IPS-NIHi7 (cell line): ENCODE measurements around the gene PDE9A.
A peak's percentile ranks its signal among the peaks of the same experiment; 100 is the strongest.

ENCODE experiments used
- DNase-seq: peaks from one replicate; pipeline ENCODE4 v3.0.0; 2012; ENCODE audit warnings: mixed read lengths; ENCODE audit errors: extremely low spot score

Gene PDE9A

DNA sequence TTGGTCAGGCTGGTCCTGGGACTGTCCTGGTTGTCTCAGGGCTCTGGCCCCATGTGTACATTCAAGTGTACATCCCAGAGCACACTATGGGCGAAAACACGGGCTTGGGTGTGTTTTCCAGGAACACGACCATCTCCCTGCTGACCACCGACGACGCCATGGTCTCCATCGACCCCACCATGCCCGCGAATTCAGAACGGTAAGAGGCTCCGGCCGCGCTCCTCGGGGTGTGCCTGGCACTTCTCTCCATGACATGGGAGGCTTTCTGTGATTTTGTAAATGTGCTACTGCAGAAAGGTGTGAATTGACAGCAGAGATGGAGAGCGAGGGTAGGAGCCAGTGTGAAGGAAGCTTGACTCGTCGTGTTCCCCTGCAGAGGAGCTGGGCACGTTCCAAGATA is 34.4 kb downstream of the PDE9A start:
- no peak for DNase-seq

DNA sequence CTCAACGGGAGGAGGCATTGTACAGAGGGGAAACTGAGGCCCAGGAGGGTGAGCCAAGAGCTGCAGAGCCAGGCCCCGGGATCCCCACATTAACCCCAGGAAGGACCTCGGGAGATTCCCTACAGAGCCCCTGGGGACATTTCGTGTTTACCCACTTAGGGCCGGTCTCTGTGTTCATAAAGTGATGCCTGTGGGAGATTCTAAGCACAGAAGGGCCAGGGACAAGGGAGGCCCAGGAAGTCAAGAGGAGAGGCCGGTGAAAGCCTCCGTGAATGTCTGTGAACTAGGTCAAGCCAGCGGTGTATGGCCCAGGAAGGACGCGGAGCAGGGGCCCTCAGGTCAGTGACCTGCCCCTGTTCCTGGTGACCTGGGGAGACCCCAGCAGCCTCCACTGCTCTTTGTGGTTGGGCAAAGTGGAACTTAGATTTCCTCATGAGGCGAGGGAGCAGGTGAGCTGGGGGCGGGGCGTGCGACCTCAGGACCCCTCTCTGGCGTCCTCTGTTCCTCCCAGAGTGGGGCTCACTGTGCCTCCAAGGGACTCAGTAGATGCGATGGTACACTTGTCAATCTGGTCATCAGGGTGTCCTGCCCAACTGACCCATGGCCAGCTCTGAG is 34.9 kb downstream of the PDE9A start:
- DNase-seq = no peak

DNA sequence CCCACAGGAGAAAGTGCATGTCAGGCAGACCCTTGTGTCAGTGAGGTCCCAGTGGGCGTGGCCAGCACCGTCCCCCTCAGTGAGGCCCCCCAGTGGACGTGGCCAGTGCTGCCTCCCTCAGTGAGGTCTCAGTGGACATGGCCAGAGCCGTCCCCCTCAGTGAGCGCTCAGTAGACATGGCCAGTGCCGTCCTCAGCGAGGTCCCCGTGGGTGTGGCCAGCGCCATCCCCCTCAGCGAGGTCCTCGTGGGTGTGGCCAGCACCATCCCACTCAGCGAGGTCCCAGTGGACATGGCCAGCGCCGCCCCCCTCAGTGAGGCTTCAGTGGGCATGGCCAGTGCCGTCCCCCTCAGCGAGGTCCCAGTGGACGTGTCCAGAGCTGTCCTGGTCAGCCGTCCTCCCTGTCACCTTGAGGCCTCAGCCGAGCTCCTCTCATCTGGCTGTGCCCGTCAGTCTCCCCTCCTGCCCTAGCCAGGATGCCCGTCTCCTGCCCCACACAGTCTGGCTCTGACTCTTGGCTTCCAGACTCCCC is 35.5 kb downstream of the PDE9A start:
- peak; percentile 56 for DNase-seq

DNA sequence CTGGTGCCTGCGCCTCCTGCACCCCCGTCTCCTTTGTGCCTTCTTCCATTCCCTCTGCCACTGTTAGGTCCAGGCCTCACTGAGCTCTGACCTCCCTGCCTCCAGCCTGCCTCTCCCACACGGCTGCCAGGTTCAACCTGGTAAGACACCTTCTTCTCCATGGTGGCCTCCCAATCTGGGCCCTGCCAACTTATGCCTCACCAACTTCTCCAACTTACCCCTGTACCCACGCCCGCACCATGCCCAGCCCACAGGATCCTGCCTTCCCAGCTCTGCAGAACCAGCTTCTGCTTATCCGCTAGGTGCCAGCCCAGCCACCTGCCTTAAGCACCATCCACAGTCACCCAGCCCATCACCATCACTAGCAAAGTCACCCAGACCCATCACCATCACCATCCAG is 37.2 kb downstream of the PDE9A start:
- no peak for DNase-seq

DNA sequence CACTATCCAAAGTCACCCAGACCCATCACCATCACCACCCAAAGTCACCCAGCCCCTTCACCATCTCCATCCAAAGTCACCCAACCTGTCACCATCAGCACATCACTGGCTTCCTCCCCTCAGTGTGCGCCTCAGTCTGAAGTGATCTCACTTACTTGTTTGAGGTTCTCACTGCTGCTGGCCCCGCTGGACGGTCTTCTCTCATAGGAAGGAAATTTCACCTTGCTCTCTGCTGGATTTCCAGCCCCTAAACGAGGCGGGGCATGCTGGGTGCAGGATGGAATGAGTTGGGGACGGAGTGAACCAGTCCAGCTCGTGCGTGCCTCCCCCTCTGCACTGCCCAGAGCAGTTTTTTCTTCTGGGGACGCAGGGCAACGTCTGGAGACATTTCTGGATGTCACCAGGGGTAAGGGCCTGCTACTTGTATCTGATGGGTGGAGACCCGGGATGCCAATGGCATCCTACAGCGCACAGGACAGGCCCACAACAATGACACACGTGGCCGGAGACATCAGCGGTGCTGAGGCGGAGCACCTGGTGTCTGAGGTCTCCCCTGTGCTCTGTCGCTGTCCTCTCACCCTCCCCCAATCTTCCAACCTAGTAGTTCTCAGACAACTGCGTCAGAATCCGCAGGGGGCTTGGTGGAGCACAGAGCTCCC is 38.6 kb downstream of the PDE9A start:
- no peak for DNase-seq

DNA sequence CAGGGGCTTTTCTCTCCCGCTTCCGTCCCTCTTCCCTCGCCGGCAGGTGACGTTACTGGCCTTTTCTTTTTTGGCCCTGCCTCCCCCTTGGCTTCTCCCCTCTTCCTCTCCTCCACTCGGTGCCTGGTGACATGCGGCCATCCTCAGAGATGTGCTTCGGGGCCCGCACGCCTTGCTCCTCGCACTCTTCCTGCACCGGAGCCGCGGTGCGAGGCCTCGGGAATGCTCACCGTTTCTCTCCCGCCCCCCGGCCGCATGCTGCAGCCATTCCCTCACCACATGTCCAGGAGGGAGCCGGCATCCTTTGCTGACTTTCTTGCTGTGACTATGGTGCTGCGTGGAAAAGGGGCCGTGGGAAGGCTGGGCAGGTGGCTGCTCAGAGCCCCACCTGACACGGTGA is 39.3 kb downstream of the PDE9A start:
- DNase-seq = no peak

DNA sequence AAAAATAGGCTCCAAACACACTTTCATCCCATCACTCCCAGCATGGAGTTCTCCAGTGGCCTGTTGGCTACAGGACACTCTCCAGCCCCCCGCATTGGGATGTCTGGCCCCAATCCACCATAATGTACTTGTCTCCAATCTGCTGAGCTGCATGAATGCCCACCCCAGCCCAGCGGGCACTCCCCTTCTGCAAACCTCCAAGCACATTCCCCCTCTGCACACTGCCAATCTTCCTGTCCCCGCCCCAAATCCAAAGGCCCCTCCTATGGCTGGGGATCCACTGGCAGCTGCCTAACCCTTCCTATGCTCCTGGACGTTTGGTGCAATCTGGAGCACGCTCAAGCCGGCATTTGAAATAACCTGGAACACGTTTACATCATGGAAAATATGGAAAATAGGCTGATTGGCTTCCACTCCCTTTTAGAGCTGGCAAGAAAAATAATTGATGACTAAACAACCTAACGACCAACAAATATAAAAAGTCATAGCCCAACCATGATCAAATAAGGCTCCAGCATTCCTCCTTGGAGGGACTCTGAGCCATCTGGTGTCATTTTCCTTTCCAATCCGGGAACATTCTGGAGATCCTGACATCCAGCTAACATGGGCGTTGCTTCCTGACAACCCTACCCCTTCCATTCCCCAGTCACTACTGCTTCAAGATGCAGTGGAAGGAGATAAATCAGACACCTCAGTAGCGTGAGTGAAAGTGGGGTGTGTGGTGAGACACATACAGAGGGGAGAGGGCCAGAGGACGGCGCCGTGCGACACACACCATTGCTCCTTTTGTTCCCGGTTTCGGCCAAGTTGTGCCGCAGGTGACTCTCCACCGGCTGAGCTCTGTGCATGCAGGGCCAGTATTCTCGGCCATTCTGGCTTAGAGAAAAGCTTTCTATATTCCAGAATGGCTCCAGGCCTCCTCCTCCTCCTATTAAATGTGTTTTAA is 41.6 kb downstream of the PDE9A start:
- no peak for DNase-seq

DNA sequence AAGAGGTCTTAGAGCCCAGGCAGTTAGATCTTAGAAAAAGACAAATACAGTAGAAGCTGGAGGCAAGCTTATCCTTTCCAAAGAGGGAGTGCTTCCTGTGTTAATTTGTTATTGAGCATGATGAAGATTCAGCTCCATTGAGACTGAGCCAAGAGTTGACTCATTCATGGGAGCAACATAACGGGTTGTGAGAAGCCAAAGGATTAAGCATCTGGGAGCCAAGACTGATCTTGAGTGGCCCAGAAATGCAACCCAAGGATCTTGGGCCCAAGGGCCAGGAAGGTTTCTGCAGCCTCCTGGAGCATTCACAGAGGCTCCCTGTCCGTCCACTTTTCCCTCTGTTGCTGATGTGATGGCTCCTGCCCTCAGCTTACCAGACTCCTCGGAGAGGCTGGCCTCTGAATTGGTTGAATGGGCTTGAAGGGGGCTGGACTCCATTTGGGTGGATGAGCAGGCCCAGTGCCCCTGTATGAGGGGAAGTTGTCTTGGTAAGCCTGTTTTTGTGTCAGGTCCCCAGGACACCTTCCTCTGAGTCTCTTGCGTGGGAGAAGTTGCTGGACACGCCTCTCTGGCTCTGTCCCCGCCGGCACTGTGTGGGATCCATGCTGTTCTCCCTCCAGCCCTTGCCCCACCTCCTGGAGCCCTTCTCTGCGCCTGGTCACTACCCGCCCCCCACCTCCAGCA is 42.4 kb downstream of the PDE9A start:
- DNase-seq = no peak

DNA sequence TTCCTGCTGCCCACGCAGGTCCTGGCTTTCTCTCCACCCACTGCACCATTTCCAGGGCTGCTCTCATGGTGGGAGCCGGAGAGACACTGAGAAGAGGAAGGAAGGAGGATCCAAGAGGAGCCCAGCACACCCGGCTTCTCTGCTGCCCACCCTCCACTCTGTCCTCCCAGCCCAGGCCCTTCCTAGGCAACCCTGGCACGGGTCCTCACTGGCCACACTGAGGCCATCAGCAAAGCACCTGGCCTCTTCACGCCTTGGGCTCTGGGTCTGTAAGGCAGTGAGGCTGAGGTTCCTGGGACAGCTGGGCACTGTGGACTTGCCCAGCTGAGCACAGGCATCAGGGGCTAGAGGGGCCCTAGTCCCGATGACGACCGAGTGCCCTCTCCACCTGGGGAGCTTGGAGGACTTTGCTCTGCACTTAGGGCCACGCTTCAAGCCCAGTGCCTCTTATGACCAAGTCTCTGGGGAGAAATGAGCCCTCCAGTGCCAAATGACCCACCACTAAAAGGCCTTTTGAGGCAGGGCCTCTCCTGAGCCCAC is 43.1 kb downstream of the PDE9A start:
- no peak for DNase-seq

DNA sequence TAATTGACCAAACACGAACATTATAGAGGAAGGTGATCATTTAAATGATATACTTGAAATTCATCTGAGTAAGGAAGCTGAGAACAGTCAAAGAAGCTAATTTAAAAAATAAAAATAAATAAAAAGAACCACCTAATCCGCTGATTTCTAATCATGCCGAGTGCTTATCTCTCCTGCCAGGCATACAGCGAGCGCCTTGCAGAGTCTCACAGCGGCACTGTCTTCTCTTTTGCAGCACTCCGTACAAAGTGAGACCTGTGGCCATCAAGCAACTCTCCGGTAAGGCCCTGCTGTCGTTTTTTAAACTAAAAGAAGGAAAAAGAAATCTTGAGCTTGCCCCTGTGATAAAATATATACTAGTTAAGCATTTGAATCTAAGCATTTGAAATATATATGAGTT is 45.3 kb downstream of the PDE9A start:
- no peak for DNase-seq

DNA sequence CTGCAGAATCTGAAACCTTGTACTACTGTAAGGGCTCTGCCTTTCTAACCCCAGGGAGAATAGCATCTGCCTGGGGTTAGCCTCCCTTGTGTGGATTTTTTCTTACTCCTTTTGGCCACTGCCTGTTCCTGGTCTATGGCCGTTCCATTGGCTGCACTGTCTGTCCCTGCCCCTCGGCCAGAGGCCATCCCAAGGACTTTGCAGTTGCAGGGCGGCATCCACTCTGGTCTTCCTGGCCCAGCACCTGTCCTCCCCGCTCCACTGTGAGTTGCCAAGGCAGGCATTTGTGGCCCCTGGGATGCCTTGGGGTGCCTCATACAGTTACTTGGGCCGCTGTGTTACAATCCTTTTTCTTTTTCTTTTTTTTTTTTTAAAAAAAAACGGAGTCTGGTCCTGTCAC is 45.8 kb downstream of the PDE9A start:
- DNase-seq = no peak

DNA sequence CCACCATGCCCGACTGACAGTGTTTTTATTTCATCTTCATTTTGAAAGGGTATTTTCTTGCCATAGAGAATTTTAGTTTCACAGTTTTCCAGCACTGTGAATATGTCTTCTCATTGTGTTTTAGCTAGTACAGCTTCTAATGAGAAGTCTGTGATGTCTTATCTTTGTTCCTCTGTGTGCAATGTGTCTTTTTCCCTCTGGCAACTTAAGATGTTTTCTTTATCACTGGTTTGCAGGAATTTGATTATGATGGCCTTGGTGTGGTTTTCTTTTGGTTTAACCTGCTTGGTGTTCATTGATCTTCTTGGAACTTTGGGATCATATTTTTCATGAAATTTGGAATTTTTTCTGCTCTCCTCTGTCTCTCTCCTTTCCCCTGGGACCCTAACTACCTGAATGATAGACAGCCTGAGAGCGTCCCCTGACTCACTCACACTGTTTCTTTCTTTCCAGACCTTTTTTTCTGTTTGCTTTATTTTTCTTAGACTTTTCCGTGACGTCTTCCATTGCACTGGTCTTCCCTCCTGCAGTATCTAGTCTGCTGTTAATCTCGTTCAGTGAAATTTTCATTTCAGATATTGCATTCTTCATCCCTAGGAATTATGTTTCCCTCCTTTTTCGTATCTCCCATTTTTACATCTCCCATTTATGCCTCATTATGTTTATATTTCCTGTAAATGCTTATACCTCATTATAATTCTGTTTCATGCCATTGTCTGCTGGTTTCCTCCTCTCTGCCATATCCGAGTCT is 48.5 kb downstream of the PDE9A start:
- no peak for DNase-seq

DNA sequence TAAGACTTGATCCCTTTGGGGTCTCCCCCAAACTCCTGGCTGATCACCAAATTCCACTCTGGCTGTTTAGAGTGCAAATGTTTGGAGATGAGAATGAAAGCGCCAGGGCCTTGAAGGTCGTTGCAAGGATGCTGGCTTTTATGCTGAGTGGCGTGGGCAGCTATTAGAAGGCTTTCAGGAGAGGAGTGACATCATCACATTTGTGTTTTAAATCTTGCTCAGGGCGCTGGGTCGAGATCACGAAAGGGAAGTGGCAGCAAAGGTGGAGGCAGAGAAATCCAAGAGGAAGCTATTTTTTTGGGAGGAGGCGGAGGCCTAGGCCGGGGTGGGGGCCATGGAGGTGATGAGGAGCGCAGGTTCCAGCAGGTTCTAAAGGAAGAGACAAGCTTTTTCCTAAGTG is 49.3 kb downstream of the PDE9A start:
- DNase-seq = no peak

DNA sequence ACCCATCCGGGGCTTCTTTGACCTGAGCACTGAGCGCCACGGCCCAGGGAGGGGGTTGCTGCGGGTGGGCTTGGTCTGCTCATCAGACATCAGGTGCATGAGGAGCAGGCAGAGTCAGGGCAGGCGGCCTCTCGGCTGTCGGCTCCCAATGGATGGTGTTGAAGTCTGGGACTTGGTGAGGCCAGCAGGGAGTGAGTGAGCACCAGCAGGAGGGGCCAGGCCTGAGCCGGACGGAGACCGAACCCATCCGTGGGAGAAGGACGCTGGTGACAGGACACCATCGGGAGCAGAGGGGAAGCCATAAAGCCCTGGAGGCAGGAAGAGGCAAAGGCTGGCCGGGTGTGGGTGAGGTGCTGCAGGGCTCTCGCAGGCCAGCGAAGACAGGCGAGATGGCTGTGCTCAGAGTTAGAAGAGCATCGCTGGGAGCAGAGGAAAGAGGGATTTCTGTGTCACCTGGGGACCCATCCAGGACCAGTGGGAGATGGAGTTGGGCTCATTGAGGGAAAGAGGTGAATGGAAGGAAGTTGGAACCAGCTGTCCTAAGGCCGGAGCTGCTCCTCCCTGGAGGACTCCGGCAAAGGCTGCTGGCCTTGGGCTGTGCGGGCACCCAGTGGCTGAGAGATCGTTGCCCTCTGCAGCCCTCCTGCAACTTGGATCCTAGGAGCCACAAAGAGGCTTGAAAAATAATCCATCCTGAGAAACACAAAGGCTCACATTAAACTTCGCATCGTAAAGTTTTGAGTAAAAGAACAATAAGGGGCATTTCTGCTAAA is 49.9 kb downstream of the PDE9A start:
- DNase-seq = no peak

DNA sequence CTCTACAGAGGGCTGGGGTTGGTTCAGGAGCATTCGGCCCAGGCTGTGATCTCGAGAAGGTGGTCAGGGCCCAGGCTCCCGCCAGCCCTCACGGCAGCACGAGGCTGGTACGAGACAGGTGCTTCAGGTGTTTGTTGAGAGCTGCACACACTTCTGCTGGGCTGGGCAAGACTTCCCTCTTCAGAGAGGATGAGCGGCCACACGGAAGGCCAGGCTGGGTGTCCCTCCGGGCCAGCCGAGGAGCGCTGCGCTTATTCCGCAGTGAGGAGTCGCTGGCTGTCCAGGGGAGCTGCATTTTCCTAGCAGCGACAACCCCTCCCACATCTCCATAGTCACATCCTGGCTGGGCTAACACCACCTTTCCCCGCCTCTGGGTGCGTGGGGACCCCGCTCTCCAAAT is 50.5 kb downstream of the PDE9A start:
- DNase-seq = no peak

DNA sequence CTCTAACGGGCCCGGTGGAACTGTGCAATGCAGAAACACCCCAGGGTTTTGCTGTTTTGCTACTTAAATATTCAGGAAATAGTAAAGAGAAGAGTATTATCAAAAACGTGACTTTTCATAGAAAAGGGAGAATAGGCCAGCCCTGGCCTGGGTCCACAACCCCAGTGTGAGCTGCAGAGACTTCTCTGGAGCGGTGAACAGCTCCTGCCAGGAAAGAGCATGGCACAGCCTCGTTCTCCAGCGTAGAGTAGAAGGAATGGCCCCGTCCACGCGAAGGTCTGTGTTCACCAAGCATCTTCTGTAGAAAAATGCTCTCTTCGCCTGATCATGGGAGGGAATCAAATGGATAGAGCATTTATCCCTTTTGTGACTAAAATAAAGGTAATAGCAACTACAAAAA is 51.4 kb downstream of the PDE9A start:
- DNase-seq = no peak

DNA sequence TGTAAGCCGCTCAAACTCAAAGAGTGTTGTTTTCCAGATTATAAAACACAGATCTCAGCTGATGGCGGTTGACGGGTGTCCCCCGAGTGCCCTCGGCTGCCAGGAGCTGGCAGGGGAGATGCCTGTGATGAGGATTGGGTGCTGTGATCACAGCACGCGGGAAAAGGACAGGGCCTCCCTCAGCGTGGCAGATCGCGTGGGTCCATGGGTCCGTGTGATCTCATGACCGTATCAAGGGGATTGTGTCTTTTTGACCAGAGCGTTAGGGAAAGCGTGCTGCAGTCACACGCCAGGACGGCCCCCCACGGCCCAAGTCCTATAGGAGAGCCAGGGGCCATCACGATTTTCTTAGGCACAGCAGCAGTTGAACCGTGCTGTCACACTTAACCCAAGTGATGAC is 51.9 kb downstream of the PDE9A start:
- DNase-seq = no peak

DNA sequence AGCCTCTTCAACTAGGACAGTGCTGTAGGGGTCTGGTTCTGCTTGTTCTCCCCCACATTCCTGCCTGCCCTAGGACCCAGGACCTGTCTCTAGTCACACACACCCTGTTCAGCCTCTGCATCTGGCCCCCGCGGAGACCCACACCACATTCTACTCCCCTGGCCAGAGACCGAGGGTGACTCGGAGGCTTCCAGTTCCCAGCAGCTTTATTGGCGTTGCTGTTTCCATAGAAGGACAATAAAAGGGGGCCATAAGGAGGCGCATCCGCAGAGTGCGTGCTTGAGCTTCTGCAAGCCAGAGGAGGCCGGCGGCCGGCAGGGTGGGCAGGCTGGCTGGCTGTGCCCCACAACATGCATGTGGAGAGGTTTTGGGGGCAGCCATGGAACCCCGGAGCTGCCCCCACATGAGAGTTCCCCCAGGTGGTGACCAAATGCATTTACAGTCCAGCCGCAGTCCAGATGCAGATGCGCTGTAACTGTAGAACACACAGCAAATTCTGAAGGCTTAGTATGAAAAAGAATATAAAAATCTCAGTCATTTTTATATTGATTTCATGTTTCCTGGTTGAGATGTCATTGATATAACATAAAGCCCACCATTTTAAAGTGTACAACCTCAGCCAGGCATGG is 52.4 kb downstream of the PDE9A start:
- no peak for DNase-seq

DNA sequence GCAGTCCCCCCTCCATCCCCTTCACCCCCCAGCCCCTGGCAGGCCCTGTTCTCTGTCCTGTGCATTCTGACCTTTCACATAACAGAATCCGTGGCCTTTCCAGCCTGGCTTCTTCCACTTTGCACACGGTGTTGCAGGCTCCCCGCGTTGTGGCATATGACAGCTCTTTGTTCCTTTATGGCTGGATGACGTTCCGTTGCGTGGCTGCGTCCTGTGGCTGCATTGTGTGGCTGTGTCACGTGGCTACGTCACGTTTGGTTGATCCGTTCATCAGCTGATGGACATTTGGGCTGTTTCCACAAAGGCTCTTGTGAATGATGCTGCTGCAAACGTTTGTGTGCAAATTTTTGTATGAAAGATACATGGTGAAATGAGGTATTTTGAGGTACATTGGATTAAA is 53.3 kb downstream of the PDE9A start:
- DNase-seq = no peak
